Activated CD4-positive, alpha-beta memory T cell treated with anti-CD3 and anti-CD28 coated beads for 36 hours (primary cell): ENCODE data around the gene ZNF460. TPM values are rescaled to one million over a fixed set of nuclear protein-coding genes. Genes with fewer than 3 reads are reported as not detected.

Experiments used
- CTCF ChIA-PET: fragments of 350-600 bp; sonication (Branson Sonifier 250); formaldehyde crosslinking; loops from one replicate; lab custom pipeline; 2021; ENCODE audit warnings: antibody characterized with exemption, inconsistent platforms; lab: Charles Lee
- POLR2A ChIA-PET: fragments of 350-600 bp; sonication (Branson Sonifier 250); formaldehyde crosslinking; loops from one replicate; lab custom pipeline; 2021; ENCODE audit warnings: antibody characterized with exemption; lab: Charles Lee
- DNase-seq: peaks from one replicate; pipeline ENCODE4 v3.0.0-alpha.2; 2020
- H3K27ac Mint-ChIP-seq: one replicate; pipeline ENCODE4 v1.8.0; 2021; ENCODE audit warnings: mixed read lengths
- H3K27me3 Mint-ChIP-seq: one replicate; pipeline ENCODE4 v1.8.0; 2021; ENCODE audit warnings: mixed read lengths
- H3K36me3 Mint-ChIP-seq: one replicate; pipeline ENCODE4 v1.8.0; 2021; ENCODE audit warnings: mixed read lengths
- H3K4me1 Mint-ChIP-seq: one replicate; pipeline ENCODE4 v1.8.0; 2021; ENCODE audit warnings: low read depth, mixed read lengths
- H3K4me3 Mint-ChIP-seq: one replicate; pipeline ENCODE4 v1.8.0; 2021; ENCODE audit warnings: mild to moderate bottlenecking, mixed read lengths
- H3K9me3 Mint-ChIP-seq: one replicate; pipeline ENCODE4 v1.8.0; 2021; ENCODE audit warnings: mixed read lengths
- intact Hi-C: fragments of 100-400 bp; cut with micrococcal nuclease; formaldehyde crosslinking; loops from one replicate; pipeline ENCODE4 v1.15.1; 2023
- total RNA-seq, 2 experiments: library from RNA; stranded (reverse); gene quantifications; one replicate each; pipeline ENCODE4 v1.2.3, GENCODE V29; 2021

The ZNF460 gene
- total RNA-seq, 2 experiments from 2014 or later, result 45.5 to 45.8 TPM

- ChIA-PET POLR2A (no interaction called here), CTCF (no interaction called here)
- no peaks in the 10 kb centered on the region for H3K27me3 Mint-ChIP-seq
- H3K36me3 Mint-ChIP-seq, result peaks cover 89% of the 10 kb centered on the region
- intact Hi-C loops, result loop anchor here (10.0 kb wide), 1 partner anchor 896 kb away; the partner anchor contains the start of gene ZNF274
- no peak overlapping the region for H3K4me3 Mint-ChIP-seq
- H3K27ac Mint-ChIP-seq, result no peak overlapping the region
- peaks cover 57% of the 10 kb centered on the region for H3K9me3 Mint-ChIP-seq
- H3K4me1 Mint-ChIP-seq, result peaks cover 20% of the 10 kb centered on the region
- DNase-seq, result no peak
Observed at GRCh38 chr19:57288373-57288772, 8.1 kb downstream of the ZNF460 start.

- H3K4me3 Mint-ChIP-seq, result no peak overlapping the region
- H3K27ac Mint-ChIP-seq, result no peak overlapping the region
- POLR2A ChIA-PET, result no interaction called here
- H3K27me3 Mint-ChIP-seq, result no peaks in the 10 kb centered on the region
- H3K36me3 Mint-ChIP-seq, result peaks cover 93% of the 10 kb centered on the region
- H3K9me3 Mint-ChIP-seq, result peaks cover 75% of the 10 kb centered on the region
- intact Hi-C loops, result no loop called here
- CTCF ChIA-PET, result no interaction called here
- H3K4me1 Mint-ChIP-seq, result peaks cover 7% of the 10 kb centered on the region
- no peak for DNase-seq
Observed at GRCh38 chr19:57290970-57291369, 10.7 kb downstream of the ZNF460 start.

DNA sequence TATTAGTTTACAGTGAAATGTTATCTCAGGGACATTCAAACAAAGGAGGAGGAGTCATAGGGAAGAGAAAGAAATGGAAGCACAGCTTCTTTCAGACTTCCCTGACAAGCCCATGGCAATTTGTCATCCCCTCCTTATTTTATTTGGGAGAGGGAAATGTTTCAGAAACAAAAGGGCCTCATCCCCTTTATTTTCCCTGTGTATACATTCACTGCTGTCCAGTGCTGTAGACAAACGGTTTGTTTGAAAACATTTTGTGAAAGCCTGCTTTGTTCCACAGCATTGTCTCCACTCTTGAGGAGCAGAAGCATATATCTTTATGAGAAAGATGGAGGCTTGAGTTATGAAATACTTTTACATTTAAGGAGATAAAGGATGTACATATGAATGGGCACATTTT, 12.3 kb downstream of the ZNF460 start:
- Mint-ChIP-seq H3K9me3 (peaks cover 80% of the 10 kb centered on the region), H3K4me3 (no peak overlapping the region), H3K36me3 (peaks cover 92% of the 10 kb centered on the region), H3K27ac (no peak overlapping the region), H3K27me3 (no peaks in the 10 kb centered on the region), H3K4me1 (peaks cover 5% of the 10 kb centered on the region)
- CTCF ChIA-PET, result no interaction called here
- POLR2A ChIA-PET, result no interaction called here
- no peak for DNase-seq
- intact Hi-C loops, result no loop called here

DNA sequence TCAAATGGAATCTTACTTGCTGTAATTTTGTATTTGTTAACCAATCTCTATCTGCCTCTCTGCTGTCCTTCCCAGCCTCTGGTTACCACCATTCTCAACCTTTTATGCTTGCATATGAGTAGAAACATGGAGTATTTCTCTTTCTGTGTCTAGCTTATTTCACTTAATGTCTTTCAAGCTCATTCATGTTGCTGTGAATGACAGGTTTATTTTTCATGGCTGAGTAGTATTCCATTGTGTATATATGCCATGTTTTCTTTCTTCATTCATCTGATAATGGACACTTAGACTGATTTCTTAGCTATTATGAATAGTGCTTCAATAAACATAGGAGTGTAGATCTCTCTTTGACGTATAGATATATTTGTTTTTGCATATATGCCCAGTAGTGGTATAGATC, 13.4 kb downstream of the ZNF460 start:
- intact Hi-C loops, result no loop called here
- Mint-ChIP-seq H3K4me1 (peaks cover 8% of the 10 kb centered on the region), H3K27ac (no peak overlapping the region), H3K9me3 (peaks cover 78% of the 10 kb centered on the region), H3K4me3 (no peak overlapping the region), H3K27me3 (no peaks in the 10 kb centered on the region), H3K36me3 (peaks cover 92% of the 10 kb centered on the region)
- POLR2A ChIA-PET, result no interaction called here
- CTCF ChIA-PET, result no interaction called here
- DNase-seq, result no peak

- no peak overlapping the region for H3K4me3 Mint-ChIP-seq
- ChIA-PET POLR2A (no interaction called here), CTCF (no interaction called here)
- peaks cover 10% of the 10 kb centered on the region for H3K4me1 Mint-ChIP-seq
- DNase-seq, result no peak
- peaks cover 42% of the 10 kb centered on the region for H3K9me3 Mint-ChIP-seq
- H3K27me3 Mint-ChIP-seq, result no peaks in the 10 kb centered on the region
- intact Hi-C loops, result no loop called here
- H3K27ac Mint-ChIP-seq, result no peak overlapping the region
- peaks cover 67% of the 10 kb centered on the region for H3K36me3 Mint-ChIP-seq
Observed at GRCh38 chr19:57302020-57302465, 21.8 kb downstream of the ZNF460 start.

DNA sequence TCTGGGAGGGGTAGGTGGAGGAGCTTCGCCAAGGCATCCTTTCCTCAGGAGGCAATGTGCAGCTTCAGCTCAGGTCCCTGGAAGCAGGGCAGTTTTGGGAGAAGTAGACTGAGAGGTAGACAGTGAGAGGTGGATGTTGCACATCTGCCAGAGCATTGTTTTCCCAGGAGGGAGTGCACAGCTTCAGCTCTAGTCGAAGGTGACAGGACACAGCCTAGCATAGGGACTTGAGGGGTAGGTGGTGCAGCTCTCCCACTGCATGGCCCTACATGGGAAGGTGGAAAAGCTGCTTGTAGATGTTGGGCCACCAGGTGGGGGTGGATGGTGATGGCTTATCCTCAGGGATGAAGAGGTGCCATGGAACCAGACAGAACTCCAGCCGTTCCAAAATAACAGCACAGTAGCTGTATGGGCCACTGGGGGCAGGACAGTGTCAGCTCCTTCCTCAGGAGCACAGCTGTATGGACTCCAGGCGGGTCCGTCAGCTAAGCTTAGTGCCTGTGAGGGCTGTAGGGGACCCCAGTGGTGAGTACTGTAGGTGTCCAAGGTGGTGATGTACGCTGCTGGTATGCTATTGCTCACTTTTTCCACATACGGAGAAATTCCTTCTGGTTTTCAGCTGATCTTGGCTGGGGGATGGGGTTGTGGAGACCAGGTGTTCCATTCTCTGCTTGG, 22.6 kb downstream of the ZNF460 start:
- Mint-ChIP-seq H3K27ac (no peak overlapping the region), H3K4me3 (no peak overlapping the region), H3K27me3 (no peaks in the 10 kb centered on the region), H3K36me3 (peaks cover 59% of the 10 kb centered on the region), H3K9me3 (peaks cover 36% of the 10 kb centered on the region), H3K4me1 (peaks cover 6% of the 10 kb centered on the region)
- intact Hi-C loops, result no loop called here
- ChIA-PET CTCF (no interaction called here), POLR2A (no interaction called here)
- DNase-seq, result no peak

GRCh38 chr19:57305056-57305455, 24.8 kb downstream of the ZNF460 start:
- POLR2A ChIA-PET, result no interaction called here
- Mint-ChIP-seq H3K9me3 (peaks cover 46% of the 10 kb centered on the region), H3K27me3 (no peaks in the 10 kb centered on the region), H3K4me3 (no peak overlapping the region), H3K36me3 (peaks cover 47% of the 10 kb centered on the region), H3K4me1 (peaks cover 3% of the 10 kb centered on the region), H3K27ac (no peak overlapping the region)
- CTCF ChIA-PET, result no interaction called here
- no peak for DNase-seq
- intact Hi-C loops, result no loop called here

- Mint-ChIP-seq H3K9me3 (peaks cover 28% of the 10 kb centered on the region), H3K4me3 (no peak overlapping the region), H3K4me1 (no peaks in the 10 kb centered on the region), H3K36me3 (peaks cover 14% of the 10 kb centered on the region), H3K27me3 (no peaks in the 10 kb centered on the region), H3K27ac (no peak overlapping the region)
- ChIA-PET CTCF (no interaction called here), POLR2A (interaction anchor here (0.6 kb wide), 1 partner anchor 71 kb away, joined by 3 read pairs; no protein-coding TSS in a partner anchor)
- intact Hi-C loops, result no loop called here
- DNase-seq, result no peak
Observed at GRCh38 chr19:57308514-57308913, 28.2 kb downstream of the ZNF460 start.

- Mint-ChIP-seq H3K27me3 (peaks cover 8% of the 10 kb centered on the region), H3K4me3 (no peak overlapping the region), H3K36me3 (peaks cover 13% of the 10 kb centered on the region), H3K9me3 (peaks cover 36% of the 10 kb centered on the region), H3K27ac (no peak overlapping the region), H3K4me1 (no peaks in the 10 kb centered on the region)
- CTCF ChIA-PET, result no interaction called here
- DNase-seq, result no peak
- intact Hi-C loops, result no loop called here
- POLR2A ChIA-PET, result no interaction called here
Observed at GRCh38 chr19:57310792-57311191, 30.5 kb downstream of the ZNF460 start.

DNA sequence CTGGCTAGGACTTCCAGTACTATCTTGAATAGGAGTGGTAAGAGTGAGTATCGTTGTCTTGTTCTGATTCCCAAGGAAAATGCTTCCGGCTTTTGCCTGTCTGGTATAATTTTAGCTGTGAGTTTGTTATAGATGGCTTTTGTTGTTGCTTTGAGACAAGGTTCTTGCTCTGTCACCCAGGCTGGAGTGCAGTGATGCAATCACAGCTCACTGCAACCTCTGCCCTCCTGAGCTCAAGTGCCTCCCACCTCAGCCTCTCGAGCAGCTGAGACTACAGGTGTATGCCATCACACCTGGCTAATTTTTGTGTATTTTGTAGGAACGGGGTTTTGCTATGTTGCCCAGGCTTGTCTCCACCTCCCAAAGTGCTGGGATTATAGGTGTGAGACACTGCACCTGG, 33.9 kb downstream of the ZNF460 start:
- H3K4me1 Mint-ChIP-seq, result no peaks in the 10 kb centered on the region
- POLR2A ChIA-PET, result no interaction called here
- CTCF ChIA-PET, result no interaction called here
- peaks cover 23% of the 10 kb centered on the region for H3K27me3 Mint-ChIP-seq
- no peak for DNase-seq
- H3K36me3 Mint-ChIP-seq, result peaks cover 15% of the 10 kb centered on the region
- no peak overlapping the region for H3K27ac Mint-ChIP-seq
- no peak overlapping the region for H3K4me3 Mint-ChIP-seq
- peaks cover 30% of the 10 kb centered on the region for H3K9me3 Mint-ChIP-seq
- intact Hi-C loops, result no loop called here

- Mint-ChIP-seq H3K4me3 (no peak overlapping the region), H3K4me1 (peaks cover 19% of the 10 kb centered on the region), H3K36me3 (peaks cover 24% of the 10 kb centered on the region), H3K27ac (no peak overlapping the region), H3K27me3 (peaks cover 23% of the 10 kb centered on the region), H3K9me3 (peaks cover 27% of the 10 kb centered on the region)
- ChIA-PET POLR2A (no interaction called here), CTCF (no interaction called here)
- intact Hi-C loops, result no loop called here
- DNase-seq, result no peak
Observed at GRCh38 chr19:57317503-57317902, 37.2 kb downstream of the ZNF460 start.

DNA sequence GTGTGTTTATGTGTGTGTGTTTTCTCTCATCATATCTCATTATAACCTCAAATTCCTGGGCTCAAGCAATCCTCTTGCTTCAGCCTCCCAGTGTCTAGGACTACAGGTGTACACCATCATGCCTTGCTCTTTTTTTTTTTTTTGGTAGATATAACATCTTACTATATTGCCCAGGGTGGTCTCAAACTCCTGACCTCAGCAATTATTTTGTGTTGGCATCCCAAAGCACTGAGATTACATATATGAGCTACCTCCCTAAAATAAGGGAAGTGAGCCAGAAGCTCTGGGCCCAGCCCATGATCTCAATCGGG, 39.5 kb downstream of the ZNF460 start:
- Mint-ChIP-seq H3K27ac (peak overlapping the region; percentile 83), H3K4me1 (peaks cover 24% of the 10 kb centered on the region), H3K36me3 (peaks cover 44% of the 10 kb centered on the region), H3K4me3 (peak overlapping the region; percentile 85), H3K27me3 (peaks cover 23% of the 10 kb centered on the region), H3K9me3 (peaks cover 39% of the 10 kb centered on the region)
- POLR2A ChIA-PET, result no interaction called here
- CTCF ChIA-PET, result no interaction called here
- intact Hi-C loops, result loop anchor here (1.0 kb wide), 3 partner anchors 31 to 43 kb away; partner anchors contain the start of genes TRAPPC2B, ZNF304, ZNF460 and ZNF547
- DNase-seq, result no peak
